NCI-H1048 (cell line): Measurements from ENCODE around the gene ITIH5.
"Not testable (repeated sequence)": the region's sequence is repeated elsewhere in the genome, so short reads cannot be mapped to it uniquely, and the experiment has no call there.

Experiments
- DNase-seq: peaks from one replicate; lab custom pipeline; 2025; lab: John Stamatoyannopoulos, UW

Gene ITIH5

DNA sequence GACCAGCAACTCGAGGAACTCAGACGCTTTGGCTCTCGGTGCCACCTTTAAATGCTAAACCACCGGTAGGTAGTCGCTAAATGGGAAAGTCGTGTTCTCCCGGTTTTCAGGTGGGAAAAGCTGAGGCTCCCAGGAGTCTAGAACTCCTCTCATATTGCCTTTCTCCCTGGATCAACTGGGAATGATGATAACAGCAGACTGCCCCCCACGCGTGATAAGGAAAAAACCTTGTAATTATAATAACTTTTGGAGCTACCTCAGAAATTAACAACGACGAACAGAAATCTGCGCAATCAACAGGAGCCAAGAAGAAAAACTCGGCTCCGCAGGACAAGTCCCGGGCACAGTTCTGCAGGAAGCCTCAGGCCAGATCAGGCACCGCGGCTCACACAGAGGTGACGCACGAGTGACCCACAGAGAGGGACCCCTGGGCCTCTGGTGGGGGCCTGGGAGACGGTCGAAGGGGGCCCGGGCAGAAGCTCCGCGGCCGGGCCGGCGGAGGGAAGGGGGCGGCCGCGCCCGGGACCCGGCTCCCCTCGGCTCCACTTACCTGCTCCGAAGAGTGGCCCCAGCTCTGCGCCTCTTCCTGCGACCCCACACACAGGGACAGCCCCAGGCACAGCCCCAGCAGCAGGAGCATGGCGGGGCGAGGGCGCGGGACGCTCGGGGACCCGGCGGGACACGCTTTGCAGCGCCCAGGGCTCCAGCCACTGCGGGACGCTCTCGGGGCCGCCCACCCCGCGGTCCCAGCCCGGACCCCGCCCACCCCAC is at the start of gene ITIH5:
Gene ITIH5 (minus strand): TSS at position 714 of the 771 bp plus-strand sequence. CDS start 74 bp downstream, at position 640.
- no peak for DNase-seq

- no peak for DNase-seq
Observed at GRCh38 chr10:7715515-7715914, 48.7 kb upstream of the ITIH5 start.

DNA sequence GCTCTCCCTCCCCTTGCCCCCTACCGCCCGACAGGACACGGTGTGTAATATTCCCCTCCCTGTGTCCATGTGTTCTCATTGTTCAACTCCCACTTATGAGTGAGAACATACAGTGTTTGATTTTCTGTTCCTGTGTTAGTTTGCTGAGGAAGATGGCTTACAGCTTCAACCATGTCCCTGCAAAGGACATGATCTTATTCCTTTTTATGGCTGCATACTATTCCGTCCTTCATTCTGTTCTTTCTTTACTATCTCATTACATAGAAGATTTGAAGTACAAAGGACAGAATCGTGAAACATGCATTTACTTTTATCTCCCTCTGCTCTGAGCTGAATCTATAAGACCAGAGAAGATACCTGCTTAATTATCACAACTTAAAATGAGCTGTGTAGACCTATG is 44.3 kb upstream of the ITIH5 start:
- not testable (repeated sequence) for DNase-seq

GRCh38 chr10:7710446-7710845 is 43.7 kb upstream of the ITIH5 start:
- no peak for DNase-seq

GRCh38 chr10:7708832-7709231 is 42.1 kb upstream of the ITIH5 start:
- no peak for DNase-seq

- DNase-seq: no peak
Observed at GRCh38 chr10:7707858-7708622, 41.3 kb upstream of the ITIH5 start.

DNA sequence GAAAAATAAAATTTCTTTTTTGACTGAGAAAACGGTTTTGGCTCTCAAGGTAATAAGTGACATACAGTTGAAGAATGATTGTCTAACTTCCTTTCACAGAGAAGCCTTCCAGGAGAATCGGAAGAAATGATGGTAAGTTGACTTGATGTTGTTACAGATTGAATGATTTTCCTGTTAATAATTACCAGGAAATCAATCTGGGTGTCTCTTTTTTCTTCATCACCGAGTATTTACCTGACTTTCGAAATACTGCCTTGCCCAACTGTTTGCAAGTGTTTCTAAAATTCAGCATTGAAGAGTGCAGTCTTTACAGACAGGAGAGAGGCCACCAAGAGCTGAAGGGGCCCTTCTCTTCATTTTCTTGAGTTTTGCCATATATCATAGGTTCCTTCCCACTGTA is 40.3 kb upstream of the ITIH5 start:
- no peak for DNase-seq

GRCh38 chr10:7706534-7707073 is 39.8 kb upstream of the ITIH5 start:
- DNase-seq: no peak

GRCh38 chr10:7705341-7705740 is 38.6 kb upstream of the ITIH5 start:
- no peak for DNase-seq

DNA sequence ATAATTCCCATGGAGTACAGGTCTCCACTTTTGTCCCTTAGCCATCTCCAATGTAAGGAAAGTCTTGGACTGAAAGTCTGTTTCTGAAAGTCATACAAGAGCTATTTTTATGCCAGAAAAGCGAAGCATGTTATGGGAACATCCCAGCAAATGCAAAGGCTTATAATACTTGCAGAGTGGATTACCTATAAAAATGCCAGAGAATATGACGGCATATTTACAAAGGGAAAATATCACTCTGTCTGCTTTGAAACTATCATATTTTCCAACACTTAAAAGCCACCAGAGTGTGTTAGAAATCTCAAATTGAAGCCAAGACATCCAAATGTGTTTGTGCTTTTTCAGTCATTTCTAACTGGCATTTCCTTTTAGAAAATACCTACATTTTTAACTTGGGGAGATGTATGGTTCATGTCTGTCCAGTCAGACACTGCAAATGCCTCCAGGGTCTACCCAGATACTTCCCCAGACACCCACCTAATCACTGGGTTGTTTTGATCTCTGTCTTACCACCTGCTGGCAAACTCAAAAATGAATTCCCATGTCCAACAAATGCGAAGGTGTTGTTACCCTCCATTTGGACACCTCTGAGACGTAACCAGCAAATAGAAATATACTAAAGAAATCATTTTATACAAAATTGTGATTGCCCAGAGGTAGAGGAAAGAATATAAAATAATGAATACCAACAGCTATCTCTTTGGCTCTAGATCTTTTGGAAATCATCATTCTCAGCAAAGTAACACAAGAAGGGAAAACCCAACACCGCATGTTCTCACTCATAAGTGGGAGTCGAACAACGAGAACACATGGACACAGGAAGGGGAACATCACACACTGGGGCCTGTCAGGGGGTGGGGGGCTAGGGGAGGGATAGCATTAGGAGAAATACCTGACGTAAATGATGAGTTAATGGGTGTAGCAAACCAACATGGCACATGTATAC is 37.6 kb upstream of the ITIH5 start:
- no peak for DNase-seq

DNA sequence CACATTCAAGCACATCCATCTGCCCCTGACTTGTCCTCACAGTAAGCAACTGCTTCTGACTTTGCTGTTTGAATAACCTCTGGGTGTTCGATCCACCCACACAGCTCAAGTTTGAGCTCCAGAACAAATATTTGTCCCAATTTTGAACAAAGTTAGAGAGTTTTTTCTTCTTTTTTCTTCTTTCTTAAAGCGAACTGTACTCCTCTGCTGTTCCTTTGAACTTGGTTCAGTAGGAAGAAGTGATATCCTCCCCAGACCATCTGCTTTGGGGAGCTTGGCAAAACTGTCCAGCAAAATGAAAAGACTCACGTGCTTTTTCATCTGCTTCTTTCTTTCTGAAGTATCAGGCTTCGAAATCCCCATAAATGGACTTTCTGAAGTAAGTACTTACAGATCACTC is 36.4 kb upstream of the ITIH5 start, which contains the start of gene ITIH2:
Gene ITIH2 (plus strand): TSS at position 177 of the 400 bp plus-strand sequence. CDS start 119 bp downstream, at position 296.
- no peak for DNase-seq

GRCh38 chr10:7702288-7702812 is 35.6 kb upstream of the ITIH5 start:
- DNase-seq: no peak

- DNase-seq: no peak
Observed at GRCh38 chr10:7701158-7701742, 34.5 kb upstream of the ITIH5 start.

DNA sequence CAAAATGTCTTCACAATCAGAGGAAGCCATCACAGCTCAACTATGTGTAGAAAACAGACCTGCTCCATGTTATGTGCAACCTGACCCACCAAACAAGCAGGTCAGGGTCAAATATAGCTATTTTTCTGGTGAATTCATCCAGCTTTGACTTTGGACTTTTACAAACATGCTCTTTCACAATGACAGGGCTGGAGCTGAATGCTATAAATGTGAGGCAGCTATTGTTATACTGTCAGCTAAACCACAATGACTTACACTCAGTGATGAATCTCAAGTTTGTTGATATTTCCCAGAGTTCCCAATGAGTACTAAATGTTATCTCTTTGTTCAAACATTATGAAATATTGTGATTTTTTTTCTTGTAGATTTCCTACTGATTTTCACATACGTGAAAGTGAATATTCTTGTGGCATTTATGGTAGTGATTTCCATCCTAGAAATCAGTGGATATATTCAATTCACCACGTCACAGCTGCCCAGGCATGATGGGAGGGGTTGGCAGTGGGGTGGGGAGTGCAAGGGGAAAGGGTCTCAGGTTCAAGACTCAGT is 33.9 kb upstream of the ITIH5 start:
- no peak for DNase-seq

DNA sequence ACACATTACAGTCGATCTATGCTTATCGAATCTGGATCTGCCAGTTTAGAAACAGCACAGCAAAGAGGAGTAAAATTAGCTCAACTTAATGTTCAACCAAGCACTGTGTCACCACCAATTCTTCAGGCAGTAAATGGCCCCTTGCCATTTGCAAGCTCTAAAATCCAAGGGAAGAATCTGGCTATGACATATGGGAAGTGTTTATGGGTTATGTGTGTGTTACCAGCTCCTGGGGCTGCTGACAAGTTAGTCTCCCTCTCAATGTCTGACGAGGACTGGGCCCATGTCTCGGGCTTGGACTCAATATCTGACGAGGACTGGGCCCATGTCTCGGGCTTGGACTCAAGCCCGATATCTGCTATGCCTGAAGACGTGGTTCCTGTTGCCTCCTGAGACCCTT is 30.7 kb upstream of the ITIH5 start:
- no peak for DNase-seq

DNA sequence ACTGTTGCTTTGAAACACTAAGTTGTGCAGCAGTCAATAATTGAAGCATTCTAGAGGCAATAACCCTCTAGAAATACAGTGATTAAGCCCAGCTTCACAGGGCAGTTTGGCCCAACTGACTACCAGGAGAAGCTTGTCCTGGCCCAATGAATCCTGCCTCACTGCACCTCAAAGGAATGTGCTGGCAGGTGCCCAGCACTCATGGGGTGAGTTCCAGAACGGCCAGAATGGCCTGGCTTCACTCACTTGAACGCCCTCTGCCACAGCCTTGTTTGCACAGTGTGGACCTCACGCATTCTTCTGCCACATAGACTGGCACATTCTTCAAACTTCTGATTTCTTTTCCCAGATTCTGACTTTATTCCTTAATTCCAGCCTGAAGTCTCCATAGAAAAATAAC is 29.8 kb upstream of the ITIH5 start:
- no peak for DNase-seq

- DNase-seq: not testable (repeated sequence)
Observed at GRCh38 chr10:7693194-7693593, 26.4 kb upstream of the ITIH5 start.

- DNase-seq: not testable (repeated sequence)
Observed at GRCh38 chr10:7692368-7692767, 25.6 kb upstream of the ITIH5 start.

- not testable (repeated sequence) for DNase-seq
Observed at GRCh38 chr10:7690885-7691597, 24.3 kb upstream of the ITIH5 start.

DNA sequence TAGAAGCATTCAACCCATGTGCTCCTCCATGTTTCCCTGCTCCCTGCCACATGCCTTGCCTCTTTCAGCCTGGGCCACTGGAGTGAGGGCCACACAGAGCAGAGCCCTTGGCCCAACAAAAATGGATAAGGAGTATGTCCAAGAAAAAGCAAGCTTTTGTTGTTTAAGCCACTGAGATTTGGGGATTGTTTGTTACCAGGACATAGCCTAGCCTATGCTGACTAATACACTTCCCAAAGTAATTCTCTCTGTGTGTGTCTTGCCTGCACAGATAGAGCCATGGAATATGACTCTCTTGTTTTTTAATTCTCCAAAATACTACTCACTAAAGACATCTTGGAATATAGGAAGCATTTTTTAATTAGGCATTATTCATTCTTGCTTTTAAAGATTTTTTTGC is 22.8 kb upstream of the ITIH5 start:
- no peak for DNase-seq
